Measurements from ENCODE around the gene SRPRB. TPM values are rescaled to one million over a fixed set of nuclear protein-coding genes. Genes with fewer than 3 reads are reported as not detected.

The SRPRB gene
- polyA plus RNA-seq, 2 of the 4 experiments (the other 2 are of a cell fraction) = 41.9 to 64.6 TPM

- TF ChIP-seq ELK1 (IDR thresholded peaks at IDR 0.05; ENCODE audit: low read depth, low read length) (no peak), MAFK (IDR thresholded peaks at IDR 0.05; ENCODE audit: partially characterized antibody) (no peak), HMGXB4 (CRISPR knock-in tag; IDR thresholded peaks at IDR 0.05; ENCODE audit: borderline replicate concordance) (no peak), KDM5A (IDR thresholded peaks at IDR 0.05) (no peak), JUNB (IDR thresholded peaks at IDR 0.05) (no peak)
- no peak overlapping the region for H3K4me3 ChIP-seq
- ATAC-seq = no peak
- POLR2A ChIA-PET = no interaction called here
- H3K27ac ChIP-seq = no peak overlapping the region
- H3K4me2 ChIP-seq = no peak overlapping the region
- H3K9me3 ChIP-seq = no peaks in the 10 kb centered on the region
- no peak for DNase-seq (ENCODE audit: low read depth in 1 of 2, low spot score in 1 of 2)
- H3K4me1 ChIP-seq = no peaks in the 10 kb centered on the region
- CTCF ChIA-PET = no interaction called here
- FAIRE-seq = no peak
- 80% methylated on average over 4 of the region's 4 CpGs for WGBS (ENCODE audit: missing lambda C conversion rate)
Observed at GRCh38 chr3:133845127-133845526, 39.5 kb downstream of the SRPRB start.

GRCh38 chr3:133849346-133849745 lies 43.7 kb downstream of the SRPRB start:
- no peak for FAIRE-seq
- TF ChIP-seq RNF2 (IDR thresholded peaks at IDR 0.05; ENCODE audit: borderline replicate concordance, low read depth) (no peak), CHD4 (IDR thresholded peaks at IDR 0.05; ENCODE audit: borderline replicate concordance) (no peak), NFE2L2 (conservative IDR thresholded peaks at IDR 0.05; ENCODE audit: low read length) (no peak), NR3C1 (IDR thresholded peaks at IDR 0.05) (no peak), CBX8 (IDR thresholded peaks at IDR 0.05) (no peak), HDAC2 (IDR thresholded peaks at IDR 0.05) (no peak), TP53 (CRISPR knock-in tag; IDR thresholded peaks at IDR 0.05) (no peak), MYC (IDR thresholded peaks at IDR 0.05; ENCODE audit: borderline replicate concordance, low read length) (no peak), JUN (IDR thresholded peaks at IDR 0.05) (no peak), USF2 (IDR thresholded peaks at IDR 0.05) (no peak), RAD21 (conservative IDR thresholded peaks at IDR 0.05 in 1 of 2, IDR thresholded peaks at IDR 0.05 in 1 of 2) (no peak), PHF8 (IDR thresholded peaks at IDR 0.05; ENCODE audit: borderline replicate concordance, low read depth) (no peak), ELK1 (IDR thresholded peaks at IDR 0.05; ENCODE audit: low read depth, low read length) (no peak), HOXB13 (CRISPR knock-in tag; IDR thresholded peaks at IDR 0.05; ENCODE audit: low read depth) (no peak), KDM5A (IDR thresholded peaks at IDR 0.05) (no peak), ZC3H11A (IDR thresholded peaks at IDR 0.05) (no peak), FOSL2 (IDR thresholded peaks at IDR 0.05) (no peak), FOSL2 (CRISPR knock-in tag; IDR thresholded peaks at IDR 0.05) (no peak), EHMT2 (IDR thresholded peaks at IDR 0.05; ENCODE audit: low read depth) (no peak)
- Histone ChIP-seq H3K4me2 (no peak overlapping the region), H3K27ac (no peak overlapping the region), H3K4me3 (no peak overlapping the region), H3K9me3 (no peaks in the 10 kb centered on the region), H3K4me1 (no peaks in the 10 kb centered on the region)
- DNase-seq (ENCODE audit: low read depth in 1 of 2, low spot score in 1 of 2) = no peak
- ChIA-PET CTCF (no interaction called here), POLR2A (no interaction called here)
- no peak for ATAC-seq

Data from A549 (cell line).